ENCODE results near the gene FN3K. TPM values are rescaled to one million over a fixed set of nuclear protein-coding genes. Genes with fewer than 3 reads are reported as not detected.
A peak's percentile ranks its signal among the peaks of the same experiment; 100 is the strongest.

The FN3K gene
- total RNA-seq (ENCODE audit: unreplicated experiment): 33.7 TPM
- long read RNA-seq, partial matches to known transcripts: 0 of 3 reads
- long read RNA-seq, other reads (novel, unspliced or antisense): 3 of 3 reads

DNA sequence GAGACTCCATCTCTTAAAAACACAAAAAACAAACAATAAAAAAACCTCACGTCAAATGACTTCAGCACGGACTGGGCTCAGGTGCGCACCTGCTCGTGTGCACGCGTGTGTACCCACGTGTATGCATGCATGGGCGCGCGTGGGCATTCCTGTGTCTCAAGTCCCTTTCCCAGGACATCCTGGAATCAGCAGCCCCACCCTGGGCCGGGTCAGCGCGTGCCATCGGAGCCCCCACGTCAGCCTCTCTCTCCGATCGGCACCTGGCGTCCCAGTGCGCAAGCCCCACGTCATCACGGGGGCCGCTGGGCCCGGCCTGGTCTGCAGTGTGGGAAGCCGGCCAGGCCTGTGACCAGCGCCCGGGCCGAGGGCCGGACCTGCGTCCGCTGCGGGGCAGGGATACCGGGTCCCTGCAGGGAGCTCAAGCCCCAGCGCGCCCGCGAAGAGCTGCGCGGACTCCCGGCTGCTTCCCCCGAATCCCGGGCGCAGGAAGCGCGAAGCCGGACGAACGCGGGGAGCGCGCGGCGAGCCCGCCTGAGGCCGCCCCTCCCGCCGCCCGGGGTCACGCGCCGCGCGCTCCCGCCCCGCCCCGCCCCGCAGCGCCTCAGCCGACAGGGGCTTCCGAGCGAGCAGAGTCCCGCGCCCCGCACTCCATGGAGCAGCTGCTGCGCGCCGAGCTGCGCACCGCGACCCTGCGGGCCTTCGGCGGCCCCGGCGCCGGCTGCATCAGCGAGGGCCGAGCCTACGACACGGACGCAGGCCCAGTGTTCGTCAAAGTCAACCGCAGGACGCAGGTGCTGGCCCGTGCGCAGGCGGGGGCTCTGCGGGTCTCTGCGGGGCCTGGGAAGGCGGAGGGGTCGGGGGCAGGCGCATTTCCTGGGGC lies at the start of gene FN3K:
TSS of gene FN3K (plus strand) at position 629 of the 880 bp plus-strand sequence. CDS start at position 651, 22 bp downstream.
- Mint-ChIP-seq H3K4me1 (ENCODE audit: low read depth, unreplicated experiment) (peaks cover 2% of the 10 kb centered on the region), H3K36me3 (ENCODE audit: unreplicated experiment) (peaks cover 17% of the 10 kb centered on the region), H3K27ac (ENCODE audit: unreplicated experiment) (peak within 1 kb of the TSS; percentile 48), H3K9me3 (ENCODE audit: unreplicated experiment) (peaks cover 3% of the 10 kb centered on the region), H3K27me3 (ENCODE audit: unreplicated experiment) (peaks cover 9% of the 10 kb centered on the region), H3K4me3 (ENCODE audit: unreplicated experiment) (peak within 1 kb of the TSS; percentile 82)
- peak; percentile 79 for DNase-seq
- TF ChIP-seq CTCF (IDR thresholded peaks at IDR 0.05; ENCODE audit: partially characterized antibody, unreplicated experiment): no peak

GRCh38 chr17:82686366-82687324 lies 48.8 kb upstream of the FN3K start:
- no peak for TF ChIP-seq CTCF (IDR thresholded peaks at IDR 0.05; ENCODE audit: partially characterized antibody, unreplicated experiment)
- Mint-ChIP-seq H3K4me1 (ENCODE audit: low read depth, unreplicated experiment) (peaks cover 2% of the 10 kb centered on the region), H3K27ac (ENCODE audit: unreplicated experiment) (no peak overlapping the region), H3K27me3 (ENCODE audit: unreplicated experiment) (peaks cover 1% of the 10 kb centered on the region), H3K36me3 (ENCODE audit: unreplicated experiment) (peaks cover 4% of the 10 kb centered on the region), H3K9me3 (ENCODE audit: unreplicated experiment) (peaks cover 2% of the 10 kb centered on the region), H3K4me3 (ENCODE audit: unreplicated experiment) (no peak overlapping the region)
- DNase-seq: no peak

DNA sequence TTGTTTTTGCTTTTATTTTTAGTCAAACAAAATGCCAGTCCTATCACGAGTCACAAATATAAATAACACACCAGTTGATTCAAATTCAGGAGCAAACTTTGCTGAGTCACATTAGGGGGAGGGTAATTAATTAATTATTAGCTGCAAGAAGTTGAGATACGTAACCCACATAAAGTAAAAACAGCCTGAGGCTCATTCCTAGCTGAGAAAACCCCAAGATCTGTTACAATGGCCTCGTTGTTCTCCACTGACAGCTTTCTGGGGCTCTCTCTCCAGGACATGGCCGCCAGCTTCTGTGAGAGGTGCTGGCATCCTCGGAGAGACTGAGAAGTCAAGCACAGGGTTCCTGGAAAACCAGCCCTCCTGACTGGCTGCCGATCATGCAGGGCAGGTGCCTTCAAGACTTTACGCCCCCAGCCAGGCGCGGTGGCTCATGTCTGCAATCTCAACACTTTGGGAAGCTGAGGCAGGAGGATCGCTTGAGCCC lies 48.0 kb upstream of the FN3K start:
- Mint-ChIP-seq H3K9me3 (ENCODE audit: unreplicated experiment) (peaks cover 2% of the 10 kb centered on the region), H3K36me3 (ENCODE audit: unreplicated experiment) (peaks cover 4% of the 10 kb centered on the region), H3K4me1 (ENCODE audit: low read depth, unreplicated experiment) (peaks cover 2% of the 10 kb centered on the region), H3K27ac (ENCODE audit: unreplicated experiment) (no peak overlapping the region), H3K27me3 (ENCODE audit: unreplicated experiment) (peaks cover 1% of the 10 kb centered on the region), H3K4me3 (ENCODE audit: unreplicated experiment) (no peak overlapping the region)
- DNase-seq: no peak
- no peak for TF ChIP-seq CTCF (IDR thresholded peaks at IDR 0.05; ENCODE audit: partially characterized antibody, unreplicated experiment)

DNA sequence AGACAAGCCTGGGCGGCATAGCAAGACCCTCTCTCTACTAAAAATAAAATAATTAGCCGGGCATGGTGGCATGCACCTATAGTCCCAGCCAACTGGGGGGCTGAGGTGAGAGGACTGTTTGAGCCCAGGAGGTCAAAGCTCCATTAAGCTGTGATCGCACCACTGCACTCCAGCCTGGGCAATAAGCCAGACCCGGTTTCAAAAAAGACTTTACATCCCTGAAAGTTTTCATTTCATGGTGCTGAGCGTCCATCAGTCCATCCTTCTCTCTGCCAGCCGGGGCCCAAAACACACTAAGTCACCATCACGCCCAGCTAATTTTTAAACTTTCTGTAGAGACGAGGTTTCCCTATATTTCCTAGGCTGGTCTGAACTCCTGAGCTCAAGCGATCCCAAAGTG lies 47.5 kb upstream of the FN3K start:
- no peak for TF ChIP-seq CTCF (IDR thresholded peaks at IDR 0.05; ENCODE audit: partially characterized antibody, unreplicated experiment)
- H3K4me3 Mint-ChIP-seq (ENCODE audit: unreplicated experiment): no peak overlapping the region
- no peak for DNase-seq
- peaks cover 4% of the 10 kb centered on the region for H3K36me3 Mint-ChIP-seq (ENCODE audit: unreplicated experiment)
- H3K4me1 Mint-ChIP-seq (ENCODE audit: low read depth, unreplicated experiment): peaks cover 2% of the 10 kb centered on the region
- no peak overlapping the region for H3K27ac Mint-ChIP-seq (ENCODE audit: unreplicated experiment)
- H3K27me3 Mint-ChIP-seq (ENCODE audit: unreplicated experiment): peaks cover 1% of the 10 kb centered on the region
- peaks cover 2% of the 10 kb centered on the region for H3K9me3 Mint-ChIP-seq (ENCODE audit: unreplicated experiment)
